Thyroid gland (tissue), 4 donors: ENCODE results near the gene GRIK4. TPM values are rescaled to one million over a fixed set of nuclear protein-coding genes. Genes with fewer than 3 reads are reported as not detected.

Experiments used
- DNase-seq, 2 donors: peaks; one replicate each; pipeline ENCODE4 v3.0.0-alpha.2; 2019
- H3K27ac ChIP-seq, 3 donors: fragments of 200-600 bp; sonication (generic); 1 replicate in 2 of 3; 2 replicates in 1 of 3; pipeline ENCODE4 v1.5.1; 2016 to 2019; ENCODE audit warnings: mild to moderate bottlenecking in 1 of 3, moderate library complexity in 1 of 3
- H3K27me3 ChIP-seq: fragments of 200-600 bp; sonication (generic); one replicate; pipeline ENCODE4 v1.5.1; 2019
- H3K36me3 ChIP-seq, 2 donors: fragments of 200-600 bp; sonication (generic); one replicate each; pipeline ENCODE4 v1.5.1; 2016 to 2019
- H3K4me1 ChIP-seq, 2 donors: fragments of 200-600 bp; sonication (generic); one replicate each; pipeline ENCODE4 v1.5.1; 2017 to 2019
- H3K4me3 ChIP-seq, 3 donors: fragments of 200-600 bp; sonication (generic); replicated peaks in 1 of 3; 1 replicate in 2 of 3; 2 replicates in 1 of 3; pipeline ENCODE4 v1.5.1; 2016; ENCODE audit warnings: mild to moderate bottlenecking in 1 of 3
- H3K9me3 ChIP-seq: fragments of 200-600 bp; sonication (generic); one replicate; pipeline ENCODE4 v1.5.1; 2017
- CTCF ChIP-seq, 6 experiments: fragments of 200-600 bp in 3 of 6; fragments of 450-650 bp in 3 of 6; sonication (generic) in 3 of 6; IDR thresholded peaks; one replicate each; pipeline ENCODE4 v1.5.1; 2016 to 2019; ENCODE audit warnings: antibody characterized with exemption in 6 of 6, mild to moderate bottlenecking in 2 of 6, inconsistent platforms in 1 of 6, moderate library complexity in 1 of 6
- POLR2A ChIP-seq, 2 donors: fragments of 450-650 bp; IDR thresholded peaks; one replicate each; pipeline ENCODE4 v1.6.1; 2017; ENCODE audit warnings: antibody characterized with exemption in 2 of 2, mild to moderate bottlenecking in 2 of 2, moderate library complexity in 1 of 2
- WGBS, 2 donors: methylation state at CpG; one replicate each; pipeline ENCODE4 v1.1.5; 2017; 5-methylcytosine and 5-hydroxymethylcytosine counted together
- intact Hi-C: fragments of 100-400 bp; cut with DNase I; formaldehyde crosslinking; loops from one replicate; pipeline ENCODE4 v1.15.1; 2023
- total RNA-seq, 4 donors: library from RNA; depleted of rRNA; stranded (reverse); fragments of >200 nt; gene quantifications; one replicate each; pipeline ENCODE4 v1.2.3, GENCODE V29; 2016

Gene GRIK4
- total RNA-seq, 4 donors from 2014 or later: 0.54 to 3.7 (median 0.99) TPM

DNA sequence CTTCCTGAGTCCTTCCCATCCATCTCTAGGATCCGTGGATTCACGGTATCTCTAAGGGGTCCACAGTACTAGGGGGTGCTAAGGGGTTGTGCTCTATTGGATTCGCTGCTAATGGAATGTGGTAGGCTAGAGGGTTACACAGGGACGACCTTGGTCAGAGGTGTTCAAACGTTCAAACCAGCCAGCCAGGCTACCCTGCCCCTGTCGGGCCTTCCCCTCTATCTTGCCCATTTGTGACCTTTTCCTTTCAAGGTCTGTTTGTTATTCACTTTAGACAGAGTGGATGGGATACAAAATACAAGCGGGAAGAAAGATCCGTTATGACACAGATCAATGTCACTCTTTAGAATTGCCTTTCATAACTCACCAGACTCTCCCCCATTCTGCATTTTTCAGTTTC, 306.5 kb downstream of the GRIK4 start:
- no peak overlapping the region for H3K4me3 ChIP-seq
- H3K36me3 ChIP-seq: no peaks in the 10 kb centered on the region
- no peak overlapping the region for H3K27ac ChIP-seq
- H3K4me1 ChIP-seq: peaks cover 0 to 8% of the 10 kb centered on the region in 2 donors
- TF ChIP-seq POLR2A (IDR thresholded peaks at IDR 0.05) (no peak), CTCF (IDR thresholded peaks at IDR 0.05) (no peak)
- no peak for DNase-seq
- no peaks in the 10 kb centered on the region for H3K9me3 ChIP-seq
- intact Hi-C loops: no loop called here
- no peaks in the 10 kb centered on the region for H3K27me3 ChIP-seq
- 77 to 79% methylated on average over 8 of the region's 8 CpGs for WGBS, 2 donors

DNA sequence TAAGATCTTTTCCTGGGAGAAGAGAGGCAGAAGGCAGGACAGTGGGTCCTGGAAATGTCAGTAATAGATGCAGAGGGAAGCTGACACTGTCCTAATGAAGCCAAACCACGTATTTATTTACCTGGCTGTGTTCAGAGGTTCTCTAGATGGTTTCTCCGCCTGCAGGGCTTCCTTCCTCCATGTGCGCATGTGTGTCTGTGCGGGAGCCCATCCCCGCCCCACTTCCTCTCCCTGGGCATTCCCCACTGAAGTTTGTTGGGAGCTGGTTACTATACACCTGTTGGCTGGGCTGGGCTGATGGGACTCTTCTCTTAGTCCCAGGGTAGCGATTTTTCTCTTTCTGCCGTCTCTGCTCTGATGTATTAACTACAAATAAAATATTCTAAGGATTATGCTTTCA, 307.5 kb downstream of the GRIK4 start:
- H3K27ac ChIP-seq: no peak overlapping the region
- no peak overlapping the region for H3K4me3 ChIP-seq
- DNase-seq: no peak
- H3K4me1 ChIP-seq: peaks cover 0 to 8% of the 10 kb centered on the region in 2 donors
- no peaks in the 10 kb centered on the region for H3K27me3 ChIP-seq
- intact Hi-C loops: no loop called here
- no peaks in the 10 kb centered on the region for H3K9me3 ChIP-seq
- TF ChIP-seq POLR2A (IDR thresholded peaks at IDR 0.05) (no peak), CTCF (IDR thresholded peaks at IDR 0.05) (no peak)
- no peaks in the 10 kb centered on the region for H3K36me3 ChIP-seq
- 58 to 61% methylated on average over 7 of the region's 7 CpGs for WGBS, 2 donors

- H3K36me3 ChIP-seq: no peaks in the 10 kb centered on the region
- no peak overlapping the region for H3K27ac ChIP-seq
- 69 to 73% methylated on average over 11 to 12 of the region's 12 CpGs for WGBS, 2 donors
- intact Hi-C loops: no loop called here
- TF ChIP-seq POLR2A (IDR thresholded peaks at IDR 0.05) (no peak), CTCF (IDR thresholded peaks at IDR 0.05) (no peak)
- no peak overlapping the region for H3K4me3 ChIP-seq
- no peaks in the 10 kb centered on the region for H3K27me3 ChIP-seq
- peak; percentile 51 for DNase-seq
- H3K4me1 ChIP-seq: peaks cover 0 to 8% of the 10 kb centered on the region in 2 donors
- H3K9me3 ChIP-seq: no peaks in the 10 kb centered on the region
Measured at GRCh38 chr11:120819437-120820365, 308.2 kb downstream of the GRIK4 start.

- TF ChIP-seq CTCF (IDR thresholded peaks at IDR 0.05) (no peak), POLR2A (IDR thresholded peaks at IDR 0.05) (no peak)
- H3K9me3 ChIP-seq: no peaks in the 10 kb centered on the region
- no peaks in the 10 kb centered on the region for H3K27me3 ChIP-seq
- intact Hi-C loops: no loop called here
- no peaks in the 10 kb centered on the region for H3K4me1 ChIP-seq
- no peak for DNase-seq
- no peak overlapping the region for H3K27ac ChIP-seq
- 94 to 96% methylated on average over 5 of the region's 5 CpGs for WGBS, 2 donors
- no peak overlapping the region for H3K4me3 ChIP-seq
- H3K36me3 ChIP-seq: no peaks in the 10 kb centered on the region
Measured at GRCh38 chr11:120823159-120823558, 311.6 kb downstream of the GRIK4 start.

GRCh38 chr11:120824242-120824641, 312.7 kb downstream of the GRIK4 start:
- Histone ChIP-seq H3K4me1 (no peaks in the 10 kb centered on the region), H3K27me3 (no peaks in the 10 kb centered on the region), H3K4me3 (no peak overlapping the region), H3K36me3 (no peaks in the 10 kb centered on the region), H3K9me3 (no peaks in the 10 kb centered on the region), H3K27ac (no peak overlapping the region)
- TF ChIP-seq POLR2A (IDR thresholded peaks at IDR 0.05): no peak
- no peak for TF ChIP-seq CTCF (IDR thresholded peaks at IDR 0.05)
- intact Hi-C loops: no loop called here
- WGBS, 2 donors: 97 to 99% methylated on average over 5 of the region's 5 CpGs
- DNase-seq: no peak
